Vagina (tissue), 2 donors: ENCODE results near the gene CNTN5. TPM values are rescaled to one million over a fixed set of nuclear protein-coding genes. Genes with fewer than 3 reads are reported as not detected.
"Not testable (repeated sequence)": the region's sequence is repeated elsewhere in the genome, so short reads cannot be mapped to it uniquely, and the experiment has no call there.

Experiments
- DNase-seq, 2 donors: peaks; one replicate each; pipeline ENCODE4 v3.0.0-alpha.2; 2017; ENCODE audit errors: extremely low spot score in 2 of 2
- H3K27ac ChIP-seq: fragments of 200-600 bp; sonication (generic); one replicate; pipeline ENCODE4 v1.5.1; 2019
- H3K27me3 ChIP-seq: fragments of 200-600 bp; sonication (generic); one replicate; pipeline ENCODE4 v1.5.1; 2019
- H3K36me3 ChIP-seq, 2 donors: fragments of 200-600 bp; sonication (generic); one replicate each; pipeline ENCODE4 v1.5.1; 2017 to 2019
- H3K4me1 ChIP-seq: fragments of 200-600 bp; sonication (generic); one replicate; pipeline ENCODE4 v1.5.1; 2019
- H3K4me3 ChIP-seq, 2 donors: fragments of 200-600 bp; sonication (generic); 1 replicate in 1 of 2; 2 replicates in 1 of 2; pipeline ENCODE4 v1.5.1; 2016 to 2019
- H3K9me3 ChIP-seq: fragments of 200-600 bp; sonication (generic); one replicate; pipeline ENCODE4 v1.5.1; 2019
- CTCF ChIP-seq, 3 experiments: fragments of 450-650 bp in 2 of 3; fragments of 200-600 bp in 1 of 3; sonication (generic) in 1 of 3; IDR thresholded peaks; one replicate each; pipeline ENCODE4 v1.5.1; 2017 to 2019; ENCODE audit warnings: antibody characterized with exemption in 3 of 3, mild to moderate bottlenecking in 2 of 3, moderate library complexity in 2 of 3
- POLR2A ChIP-seq, 2 donors: fragments of 450-650 bp; IDR thresholded peaks; one replicate each; pipeline ENCODE4 v1.6.1; 2017; ENCODE audit warnings: antibody characterized with exemption in 2 of 2, mild to moderate bottlenecking in 2 of 2, moderate library complexity in 2 of 2
- POLR2AphosphoS5 ChIP-seq, 2 donors: sonication (generic); formaldehyde crosslinking; IDR thresholded peaks; one replicate each; pipeline ENCODE4 v1.9.0; 2017; ENCODE audit warnings: antibody characterized with exemption in 2 of 2, mild to moderate bottlenecking in 2 of 2, low read depth in 1 of 2; ENCODE audit not compliant: insufficient read depth in 1 of 2
- intact Hi-C: fragments of 100-400 bp; cut with DNase I; formaldehyde crosslinking; loops from one replicate; pipeline ENCODE4 v1.15.1; 2023
- total RNA-seq: library from RNA; depleted of rRNA; stranded (reverse); fragments of >200 nt; gene quantifications from one replicate; pipeline ENCODE4 v1.2.3, GENCODE V29; 2016

CNTN5 gene
- total RNA-seq, 1 donor from 2014 or later, result 0.25 TPM

- Histone ChIP-seq H3K9me3 (no peaks in the 10 kb centered on the region), H3K27ac (no peak overlapping the region), H3K27me3 (no peaks in the 10 kb centered on the region), H3K4me3 (no peak overlapping the region), H3K4me1 (no peaks in the 10 kb centered on the region), H3K36me3 (no peaks in the 10 kb centered on the region)
- DNase-seq, result no peak
- intact Hi-C loops, result no loop called here
- TF ChIP-seq CTCF (IDR thresholded peaks at IDR 0.05) (no peak), POLR2A (IDR thresholded peaks at IDR 0.05) (no peak), POLR2AphosphoS5 (IDR thresholded peaks at IDR 0.05; ENCODE audit: insufficient read depth in 1 of 2, low read depth in 1 of 2) (no peak)
Observed at GRCh38 chr11:99271527-99271926, 250.8 kb downstream of the CNTN5 start.

DNA sequence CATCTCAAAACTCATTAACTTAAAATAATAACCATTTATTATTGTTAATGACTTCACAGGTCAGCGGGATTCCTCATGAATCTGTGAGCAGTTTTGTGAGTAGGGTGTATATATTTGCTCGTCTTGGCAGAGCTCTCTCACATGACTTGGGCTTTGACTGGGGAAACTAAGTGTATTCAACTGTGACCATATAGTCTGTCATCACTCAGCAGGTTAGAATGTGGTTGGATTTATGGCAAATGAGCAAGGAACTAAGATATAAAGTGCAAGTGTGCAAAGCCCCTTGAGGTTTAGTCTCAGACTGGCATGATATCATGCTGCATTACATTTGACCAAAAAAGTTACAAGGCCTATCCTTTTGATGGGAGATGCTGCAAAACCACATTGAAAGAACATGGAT is 254.8 kb downstream of the CNTN5 start:
- Histone ChIP-seq H3K27me3 (no peaks in the 10 kb centered on the region), H3K4me1 (no peaks in the 10 kb centered on the region), H3K36me3 (no peaks in the 10 kb centered on the region), H3K4me3 (no peak overlapping the region), H3K27ac (no peak overlapping the region), H3K9me3 (no peaks in the 10 kb centered on the region)
- intact Hi-C loops, result no loop called here
- DNase-seq, result no peak
- TF ChIP-seq CTCF (IDR thresholded peaks at IDR 0.05) (no peak), POLR2AphosphoS5 (IDR thresholded peaks at IDR 0.05; ENCODE audit: insufficient read depth in 1 of 2, low read depth in 1 of 2) (no peak), POLR2A (IDR thresholded peaks at IDR 0.05) (no peak)

DNA sequence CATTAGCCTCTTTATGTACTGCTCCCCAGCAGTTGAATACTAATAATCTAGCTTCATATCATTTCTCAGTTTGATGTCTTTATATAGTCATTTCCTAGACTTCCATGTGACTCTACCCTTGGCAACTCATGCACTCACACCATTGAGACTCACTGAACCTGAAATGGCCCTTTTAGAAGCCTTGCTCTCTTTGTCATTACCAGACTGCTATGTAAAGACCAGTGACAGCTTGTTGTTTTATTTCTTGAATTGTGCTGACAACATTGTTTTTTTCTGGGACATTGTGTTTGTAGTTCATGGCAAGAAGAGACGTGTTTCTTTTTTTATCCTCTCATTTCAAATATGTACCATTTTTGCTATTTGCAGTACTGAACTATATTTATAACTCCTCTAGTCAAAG is 256.5 kb downstream of the CNTN5 start:
- Histone ChIP-seq H3K4me1 (no peaks in the 10 kb centered on the region), H3K9me3 (no peaks in the 10 kb centered on the region), H3K36me3 (no peaks in the 10 kb centered on the region), H3K27me3 (no peaks in the 10 kb centered on the region), H3K4me3 (no peak overlapping the region), H3K27ac (no peak overlapping the region)
- no peak for DNase-seq
- intact Hi-C loops, result no loop called here
- TF ChIP-seq CTCF (IDR thresholded peaks at IDR 0.05), result no peak
- TF ChIP-seq POLR2A (IDR thresholded peaks at IDR 0.05), result no peak
- TF ChIP-seq POLR2AphosphoS5 (IDR thresholded peaks at IDR 0.05; ENCODE audit: insufficient read depth in 1 of 2, low read depth in 1 of 2), result no peak

- H3K27me3 ChIP-seq, result no peaks in the 10 kb centered on the region
- H3K4me3 ChIP-seq, result no peak overlapping the region
- intact Hi-C loops, result no loop called here
- H3K4me1 ChIP-seq, result no peaks in the 10 kb centered on the region
- no peak for TF ChIP-seq POLR2A (IDR thresholded peaks at IDR 0.05)
- no peak for TF ChIP-seq POLR2AphosphoS5 (IDR thresholded peaks at IDR 0.05; ENCODE audit: insufficient read depth in 1 of 2, low read depth in 1 of 2)
- TF ChIP-seq CTCF (IDR thresholded peaks at IDR 0.05), result no peak
- H3K36me3 ChIP-seq, result no peaks in the 10 kb centered on the region
- H3K27ac ChIP-seq, result no peak overlapping the region
- H3K9me3 ChIP-seq, result no peaks in the 10 kb centered on the region
- DNase-seq, result no peak
Observed at GRCh38 chr11:99279266-99279665, 258.5 kb downstream of the CNTN5 start.

DNA sequence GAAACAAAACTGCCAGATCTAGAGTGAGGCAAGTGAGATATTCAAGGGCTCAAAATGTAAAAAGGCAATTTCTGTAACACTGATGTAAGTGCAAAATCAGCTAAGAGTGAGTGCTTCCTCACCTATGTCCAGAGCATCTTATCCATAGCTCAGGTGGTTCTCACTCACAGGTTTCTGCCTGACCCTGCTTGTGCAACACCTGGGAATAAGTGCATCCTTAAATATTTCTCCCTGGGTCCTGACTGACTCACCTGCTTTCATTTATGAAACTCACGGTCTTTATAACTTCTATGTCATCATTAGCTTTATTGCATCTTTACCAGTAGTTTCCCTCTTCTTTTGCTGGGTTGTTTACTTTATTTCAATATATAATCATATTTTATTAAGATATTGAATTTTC is 260.6 kb downstream of the CNTN5 start:
- Histone ChIP-seq H3K4me1 (no peaks in the 10 kb centered on the region), H3K27me3 (no peaks in the 10 kb centered on the region), H3K27ac (no peak overlapping the region), H3K9me3 (no peaks in the 10 kb centered on the region), H3K4me3 (no peak overlapping the region), H3K36me3 (no peaks in the 10 kb centered on the region)
- no peak for DNase-seq
- no peak for TF ChIP-seq CTCF (IDR thresholded peaks at IDR 0.05)
- intact Hi-C loops, result no loop called here

GRCh38 chr11:99297925-99298324 is 277.2 kb downstream of the CNTN5 start:
- DNase-seq, H3K9me3 ChIP-seq, H3K36me3 ChIP-seq, H3K27me3 ChIP-seq, H3K27ac ChIP-seq, H3K4me3 ChIP-seq, H3K4me1 ChIP-seq, intact Hi-C loops: not testable (repeated sequence)
